DND-41 (cell line): ENCODE results near the gene ST8SIA2.

ENCODE experiments used
- CTCF ChIP-seq: IDR thresholded peaks from 2 replicates; pipeline ENCODE4 v1.5.1; 2012; ENCODE audit warnings: borderline replicate concordance, low read length, moderate library complexity, mild to moderate bottlenecking; ENCODE audit not compliant: poor library complexity, severe bottlenecking; ENCODE audit errors: extremely low read depth
- EZH2 ChIP-seq: IDR thresholded peaks from 3 replicates; pipeline ENCODE4 v1.6.1; 2012; ENCODE audit warnings: borderline replicate concordance, low read depth, mild to moderate bottlenecking, moderate library complexity, low read length, inconsistent platforms; ENCODE audit not compliant: severe bottlenecking

GRCh38 chr15:92462424-92463125, 68.9 kb downstream of the ST8SIA2 start:
- TF ChIP-seq CTCF (no peak), EZH2 (no peak)
